Skin of body (tissue), 2 donors: Measurements from ENCODE around the gene TEDC2. TPM values are rescaled to one million over a fixed set of nuclear protein-coding genes. Genes with fewer than 3 reads are reported as not detected.
"Not testable (repeated sequence)": the region's sequence is repeated elsewhere in the genome, so short reads cannot be mapped to it uniquely, and the experiment has no call there.

ENCODE experiments used
- DNase-seq: peaks from one replicate; lab custom pipeline; 2025; lab: John Stamatoyannopoulos, UW
- total RNA-seq: library from RNA; depleted of rRNA; stranded (reverse); fragments of >200 nt; gene quantifications from one replicate; pipeline ENCODE4 v1.2.3, GENCODE V29; 2014

The TEDC2 gene
- total RNA-seq, 1 donor from 2014 or later: 3.4 TPM

GRCh38 chr16:2437032-2437790 is 22.7 kb upstream of the TEDC2 start:
- DNase-seq: no peak

GRCh38 chr16:2438121-2438520 is 21.8 kb upstream of the TEDC2 start:
- no peak for DNase-seq

DNA sequence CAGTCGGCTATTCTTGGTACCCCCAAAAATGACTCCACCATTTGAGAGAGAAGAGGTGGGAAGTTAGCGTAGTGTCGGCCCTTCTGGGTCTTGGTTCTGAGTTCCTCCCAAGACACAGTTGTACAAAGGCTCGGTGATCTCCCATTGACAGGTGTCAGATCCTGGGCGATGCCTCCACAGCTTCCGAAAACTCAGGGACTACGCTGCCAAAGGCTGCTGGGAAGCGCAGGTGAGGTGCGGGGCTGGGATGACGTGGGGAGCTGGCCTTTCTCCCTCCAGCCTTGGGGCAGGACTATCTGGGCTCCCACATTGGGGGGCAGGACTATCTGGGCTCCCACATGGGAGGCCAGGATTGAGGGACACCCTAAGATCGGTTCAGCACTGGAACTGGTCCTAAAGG is 20.3 kb upstream of the TEDC2 start:
- DNase-seq: no peak

GRCh38 chr16:2441143-2441804 is 18.6 kb upstream of the TEDC2 start:
- DNase-seq: not testable (repeated sequence)

GRCh38 chr16:2443555-2443954 is 16.4 kb upstream of the TEDC2 start:
- no peak for DNase-seq

DNA sequence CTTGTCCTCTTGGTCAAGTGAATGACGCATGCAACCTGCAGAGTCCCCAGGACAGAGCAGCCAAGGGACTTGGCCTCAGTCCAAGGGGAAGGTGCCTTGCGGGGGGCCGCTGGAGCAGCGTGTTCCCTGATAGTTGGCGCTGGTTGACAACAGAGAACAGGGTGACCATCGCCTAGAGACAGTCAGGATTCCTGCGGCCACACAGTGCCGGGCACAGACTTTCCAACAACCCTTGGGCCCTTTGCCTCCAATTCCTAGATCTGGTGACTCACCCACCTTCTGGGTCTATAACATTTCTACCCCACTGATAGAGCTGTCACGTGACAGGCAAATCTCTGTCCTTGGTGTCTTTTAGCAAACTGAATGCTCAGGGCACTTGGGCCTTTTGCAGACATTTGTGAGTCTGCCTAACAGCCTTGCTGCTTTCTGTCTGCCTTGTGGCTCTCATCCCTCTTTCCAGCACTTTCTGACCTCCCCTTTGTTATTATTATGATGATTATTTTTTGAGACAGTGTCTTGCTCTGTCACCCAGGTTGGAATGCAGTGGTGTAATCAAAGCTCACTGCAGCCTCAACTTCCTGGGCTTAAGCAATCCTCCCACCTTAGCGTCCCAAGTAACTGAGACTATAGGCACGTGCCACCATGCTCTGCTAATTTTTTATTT is 11.9 kb upstream of the TEDC2 start:
- no peak for DNase-seq

GRCh38 chr16:2449118-2449517 is 10.8 kb upstream of the TEDC2 start:
- no peak for DNase-seq

GRCh38 chr16:2450535-2450934 is 9.4 kb upstream of the TEDC2 start:
- no peak for DNase-seq

DNA sequence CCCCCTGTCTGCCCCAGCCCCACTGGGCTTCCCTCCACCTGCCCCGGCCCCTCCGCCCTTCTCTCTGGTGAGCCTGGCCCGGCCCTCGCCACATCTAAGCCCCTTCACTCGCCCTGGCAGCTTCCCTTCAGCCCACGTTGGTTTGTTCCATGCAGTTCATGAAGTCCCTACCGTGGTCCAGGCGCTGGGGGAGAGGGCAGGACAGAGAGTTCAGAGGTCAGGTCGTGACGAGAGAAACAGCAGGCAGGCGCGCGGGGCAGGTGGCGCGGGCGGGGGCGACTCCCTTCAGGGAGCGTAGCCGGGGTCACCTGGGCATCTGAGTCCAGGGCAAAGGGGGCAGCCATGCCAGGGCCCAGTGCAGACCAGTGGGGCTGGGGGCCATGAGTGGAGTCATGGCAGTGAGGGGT is 8.9 kb upstream of the TEDC2 start:
- DNase-seq: no peak

DNA sequence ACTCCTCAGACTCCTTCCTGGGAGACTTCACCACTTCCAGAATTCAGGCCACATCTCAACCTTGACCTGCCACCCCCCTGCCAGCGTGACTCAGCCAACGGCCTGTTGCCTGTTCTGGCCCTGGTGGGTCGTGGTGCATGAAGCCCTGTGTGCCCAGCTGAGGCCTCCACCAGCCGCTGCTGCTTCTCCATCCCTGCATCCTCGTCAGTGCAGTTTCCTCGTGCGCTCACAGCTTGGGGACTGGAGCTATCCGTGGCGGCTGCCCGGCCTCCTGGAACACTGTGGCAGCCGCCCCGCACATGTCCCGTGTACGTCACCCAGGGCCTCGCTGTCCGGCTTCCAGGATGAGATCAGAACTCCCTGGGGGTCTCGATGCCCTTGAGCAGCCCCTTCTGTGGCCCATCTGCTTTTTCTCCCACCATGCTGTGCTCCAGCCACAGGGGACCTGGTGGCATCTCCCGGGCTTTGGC is 8.0 kb upstream of the TEDC2 start:
- no peak for DNase-seq

- no peak for DNase-seq
Measured at GRCh38 chr16:2452650-2453049, 7.3 kb upstream of the TEDC2 start.

DNA sequence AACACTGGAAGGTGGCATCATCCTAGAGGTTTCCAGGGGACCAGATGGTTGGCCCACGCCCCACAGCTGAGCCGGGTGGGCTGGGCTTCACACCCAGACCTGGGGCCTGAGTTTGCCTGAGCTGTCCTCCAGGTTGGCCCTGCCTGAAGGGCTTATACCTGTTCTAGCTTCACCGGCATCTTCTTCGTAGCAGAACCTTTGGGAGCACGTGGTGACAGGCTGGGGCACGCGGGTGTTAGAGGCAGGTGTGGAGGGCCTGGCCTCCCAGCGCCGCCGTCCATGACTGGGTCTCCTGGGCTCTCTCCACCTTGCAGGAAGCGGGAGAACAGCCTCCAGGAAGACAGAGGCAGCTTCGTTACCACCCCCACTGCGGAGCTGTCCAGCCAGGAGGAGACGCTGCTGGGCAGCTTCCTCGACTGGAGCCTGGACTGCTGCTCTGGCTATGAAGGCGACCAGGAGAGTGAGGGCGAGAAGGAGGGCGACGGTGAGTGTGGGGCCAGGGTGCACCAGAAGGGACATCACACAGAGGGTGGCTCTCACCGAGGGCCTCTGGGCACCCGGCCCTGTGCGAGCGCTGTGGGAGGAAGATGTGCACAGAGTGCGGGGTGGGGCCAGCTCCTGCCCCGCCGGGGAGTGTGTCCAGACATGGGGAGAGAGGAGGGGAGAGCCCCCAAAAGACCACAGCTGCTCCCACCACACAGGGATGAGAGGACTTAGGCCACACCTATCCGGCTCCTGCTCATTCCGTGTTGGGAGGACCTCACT is 4.6 kb upstream of the TEDC2 start:
- no peak for DNase-seq

GRCh38 chr16:2456551-2457153 is 3.3 kb upstream of the TEDC2 start:
- DNase-seq: no peak

DNA sequence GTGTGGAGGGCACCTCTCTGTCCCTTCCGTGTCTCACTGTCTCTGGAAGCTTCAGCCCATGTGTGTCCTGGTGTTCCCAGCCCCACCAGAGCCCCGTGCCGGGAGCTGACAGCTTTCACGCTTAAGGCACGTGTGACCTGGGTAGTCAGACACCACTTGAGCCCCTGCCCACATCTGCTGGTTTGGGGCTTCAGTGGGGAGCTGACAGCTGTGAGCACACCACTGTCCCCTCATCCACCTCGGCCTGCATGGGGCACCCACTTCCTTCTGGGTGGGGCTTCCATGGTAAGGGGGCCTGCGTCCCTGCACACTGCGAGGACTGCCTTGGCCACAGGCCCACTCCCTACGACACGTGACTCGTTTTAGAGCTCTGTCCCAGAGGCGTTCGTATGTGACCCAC is 2.6 kb upstream of the TEDC2 start:
- no peak for DNase-seq

GRCh38 chr16:2457946-2458345 is 2.0 kb upstream of the TEDC2 start:
- no peak for DNase-seq

DNA sequence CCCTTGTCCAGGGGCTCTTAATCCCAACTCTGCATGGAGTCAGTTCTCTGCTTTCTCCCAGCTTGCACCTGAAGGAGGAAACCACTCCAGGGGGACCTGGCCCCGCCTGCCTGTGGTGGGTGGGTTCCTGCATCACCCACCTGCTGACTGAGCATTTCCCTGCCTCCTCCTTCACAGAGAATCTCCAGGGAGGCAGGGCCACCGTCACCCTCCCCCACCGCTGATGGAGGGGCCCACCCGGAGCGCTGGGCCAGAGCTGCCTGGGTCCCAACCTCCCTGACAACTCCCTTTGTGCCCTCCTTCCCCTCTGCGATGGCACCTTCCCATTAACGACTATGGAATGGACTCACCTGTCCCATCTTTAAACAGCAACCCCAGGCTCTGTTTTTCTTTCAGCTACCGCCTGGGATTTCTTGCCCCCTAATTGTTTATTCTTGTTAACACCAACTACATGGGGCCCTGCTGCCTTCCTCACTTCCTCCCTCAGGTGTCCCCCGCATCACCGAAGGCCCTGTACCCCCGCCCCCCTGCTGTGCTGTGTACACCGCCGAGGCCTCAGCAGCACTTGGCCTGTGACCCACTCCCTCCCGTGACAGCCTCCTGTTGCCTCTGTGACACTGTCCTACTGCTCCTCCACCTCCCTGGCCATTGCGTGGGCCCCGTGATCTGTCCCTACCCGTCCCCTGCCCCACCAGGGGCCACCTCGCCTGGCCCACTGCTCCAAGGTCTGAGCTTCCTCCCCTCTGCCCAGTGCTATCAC is 842 bp upstream of the TEDC2 start:
- DNase-seq: no peak

- DNase-seq: no peak
Measured at GRCh38 chr16:2460391-2460713, 443 bp downstream of the TEDC2 start.

DNA sequence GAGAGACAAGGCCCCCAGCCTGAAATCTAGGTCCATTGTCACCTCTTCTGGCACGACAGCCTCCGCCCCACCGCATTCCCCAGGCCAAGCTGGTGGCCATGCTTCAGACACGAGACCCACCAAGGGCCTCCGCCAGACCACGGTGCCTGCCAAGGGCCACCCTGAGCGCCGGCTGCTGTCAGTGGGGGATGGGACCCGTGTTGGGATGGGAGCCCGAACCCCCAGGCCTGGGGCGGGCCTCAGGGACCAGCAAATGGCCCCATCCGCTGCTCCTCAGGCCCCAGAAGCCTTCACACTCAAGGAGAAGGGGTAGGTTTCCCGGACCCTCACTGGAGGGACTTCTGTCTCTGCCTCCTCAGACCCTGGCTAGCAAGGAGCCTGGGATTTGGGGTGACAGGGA is 1.0 kb downstream of the TEDC2 start:
- DNase-seq: no peak

DNA sequence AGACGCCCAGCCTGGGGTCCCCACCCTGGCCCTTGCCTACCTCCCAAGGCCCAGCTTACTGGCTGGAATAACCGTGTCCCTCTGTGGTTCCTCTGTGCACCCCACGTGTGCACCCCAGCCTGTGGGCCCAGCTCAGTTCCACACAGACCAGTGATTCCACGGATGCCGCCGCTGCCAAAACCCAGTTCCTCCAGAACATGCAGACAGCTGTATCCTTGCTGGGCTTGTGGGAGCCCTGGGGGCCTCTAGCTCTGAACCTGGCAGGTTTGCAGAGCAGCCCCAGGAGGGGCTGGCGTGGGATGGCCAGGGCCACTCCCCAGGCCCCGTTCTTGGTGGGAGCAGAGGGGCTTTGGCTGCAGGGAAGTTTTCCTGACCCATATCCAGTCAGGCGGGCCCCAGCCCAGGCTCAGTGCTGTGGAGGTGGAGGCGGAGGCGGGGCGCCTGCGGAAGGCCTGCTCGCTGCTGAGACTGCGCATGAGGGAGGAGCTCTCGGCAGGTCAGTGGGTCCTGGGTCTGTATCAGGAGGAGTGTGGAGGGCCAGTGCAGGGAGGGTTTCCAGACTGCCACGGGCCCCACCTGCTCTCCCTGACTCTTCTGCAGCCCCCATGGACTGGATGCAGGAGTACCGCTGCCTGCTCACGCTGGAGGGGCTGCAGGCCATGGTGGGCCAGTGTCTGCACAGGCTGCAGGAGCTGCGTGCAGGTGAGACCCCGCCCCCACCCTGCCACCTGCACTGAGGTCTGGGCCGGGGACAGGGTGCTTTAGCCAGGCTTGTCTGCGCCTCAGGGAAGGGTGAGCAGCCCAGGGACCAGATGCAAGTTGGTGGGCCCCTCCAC is 2.3 kb downstream of the TEDC2 start:
- no peak for DNase-seq

- DNase-seq: no peak
Measured at GRCh38 chr16:2464333-2464732, 4.4 kb downstream of the TEDC2 start.
